HG02610 (cell line): ENCODE results near the gene PGLYRP2.
A peak's percentile ranks its signal among the peaks of the same experiment; 100 is the strongest.
"Not testable (repeated sequence)": the region's sequence is repeated elsewhere in the genome, so short reads cannot be mapped to it uniquely, and the experiment has no call there.

Experiments used
- ATAC-seq: cut with Tn5 transposase; IDR thresholded peaks from one replicate; pipeline ENCODE4 v1.9.1; 2021; ENCODE audit warnings: mild to moderate bottlenecking, moderate library complexity; ENCODE audit not compliant: unreplicated experiment

Gene PGLYRP2

GRCh38 chr19:15488489-15489226 is 9.4 kb upstream of the PGLYRP2 start:
- ATAC-seq = no peak

- ATAC-seq = no peak
These were observed 7.7 kb upstream of the PGLYRP2 start for GRCh38 chr19:15487038-15487437.

- not testable (repeated sequence) for ATAC-seq
These were observed 6.5 kb upstream of the PGLYRP2 start for GRCh38 chr19:15485768-15486167.

- ATAC-seq = not testable (repeated sequence)
These were observed 1.7 kb upstream of the PGLYRP2 start for GRCh38 chr19:15480996-15481395.

- ATAC-seq = no peak
These were observed 3.0 kb downstream of the PGLYRP2 start for GRCh38 chr19:15476325-15476724.

- ATAC-seq = no peak
These were observed 3.7 kb downstream of the PGLYRP2 start for GRCh38 chr19:15475611-15476010.

GRCh38 chr19:15475169-15475568 is 4.1 kb downstream of the PGLYRP2 start:
- ATAC-seq = no peak

GRCh38 chr19:15473821-15474220 is 5.5 kb downstream of the PGLYRP2 start:
- not testable (repeated sequence) for ATAC-seq

GRCh38 chr19:15471639-15472101 is 7.6 kb downstream of the PGLYRP2 start:
- no peak for ATAC-seq

GRCh38 chr19:15469513-15470297 is 9.6 kb downstream of the PGLYRP2 start:
- ATAC-seq = no peak

- no peak for ATAC-seq
These were observed 10.4 kb downstream of the PGLYRP2 start for GRCh38 chr19:15468675-15469512.

GRCh38 chr19:15467734-15468214 is 11.5 kb downstream of the PGLYRP2 start:
- no peak for ATAC-seq

- ATAC-seq = peak; percentile 51
These were observed 12.2 kb downstream of the PGLYRP2 start for GRCh38 chr19:15466851-15467733.

- peak; percentile 42 for ATAC-seq
These were observed 14.6 kb downstream of the PGLYRP2 start, which contains the start of gene RASAL3 for GRCh38 chr19:15464394-15465385. Gene RASAL3 (minus strand): TSS chr19:15464544. CDS start chr19:15464358, 186 bp downstream.

GRCh38 chr19:15463861-15464371 is 15.4 kb downstream of the PGLYRP2 start:
- peak; percentile 45 for ATAC-seq

- ATAC-seq = no peak
These were observed 17.6 kb downstream of the PGLYRP2 start for GRCh38 chr19:15461694-15462093.

GRCh38 chr19:15457701-15458484 is 21.4 kb downstream of the PGLYRP2 start:
- no peak for ATAC-seq
